ENCODE results near the gene ZNF107.
"Not testable (repeated sequence)": the region's sequence is repeated elsewhere in the genome, so short reads cannot be mapped to it uniquely, and the experiment has no call there.

Gene ZNF107

GRCh38 chr7:64738403-64738802 lies 72.5 kb downstream of the ZNF107 start:
- not testable (repeated sequence) for DNase-seq

- DNase-seq = not testable (repeated sequence)
Observed at GRCh38 chr7:64738953-64739352, 73.0 kb downstream of the ZNF107 start.

- no peak for DNase-seq
Observed at GRCh38 chr7:64744680-64745079, 78.7 kb downstream of the ZNF107 start.

GRCh38 chr7:64747802-64748201 lies 81.9 kb downstream of the ZNF107 start:
- no peak for DNase-seq

GRCh38 chr7:64753032-64753431 lies 87.1 kb downstream of the ZNF107 start:
- DNase-seq = no peak

- no peak for DNase-seq
Observed at GRCh38 chr7:64755865-64756264, 89.9 kb downstream of the ZNF107 start.

GRCh38 chr7:64758151-64758550 lies 92.2 kb downstream of the ZNF107 start:
- DNase-seq = no peak

Data from DMS 273 treated with DMSO at 0.1 percent for 48 hours (cell line).